GM18519 (cell line): ENCODE data around the gene SSR1.
A peak's percentile ranks its signal among the peaks of the same experiment; 100 is the strongest.
"Not testable (repeated sequence)": the region's sequence is repeated elsewhere in the genome, so short reads cannot be mapped to it uniquely, and the experiment has no call there.

ENCODE experiments used
- ATAC-seq: cut with Tn5 transposase; IDR thresholded peaks from one replicate; pipeline ENCODE4 v1.9.1; 2021; ENCODE audit warnings: mild to moderate bottlenecking, moderate library complexity; ENCODE audit not compliant: unreplicated experiment, low FRiP score

The SSR1 gene

DNA sequence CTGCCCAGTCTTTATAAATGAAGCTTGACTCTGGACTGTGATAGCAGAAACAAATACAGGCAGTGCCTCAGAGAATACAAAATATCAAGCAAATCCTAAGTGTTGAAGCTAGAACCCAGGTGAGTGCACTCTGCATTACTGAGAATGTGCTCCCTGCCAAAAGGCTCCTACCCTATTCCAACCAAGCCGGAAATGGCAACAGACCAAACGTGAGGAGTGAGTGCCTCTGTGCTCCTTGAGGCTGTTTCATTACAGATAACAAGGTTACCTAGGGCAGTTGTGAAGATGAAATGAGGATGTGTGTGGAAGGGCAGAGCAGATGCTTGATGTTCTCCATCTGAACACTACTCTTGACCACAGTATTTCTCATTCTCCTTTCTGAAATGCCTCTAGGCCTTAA, 29.3 kb downstream of the SSR1 start:
- no peak for ATAC-seq

DNA sequence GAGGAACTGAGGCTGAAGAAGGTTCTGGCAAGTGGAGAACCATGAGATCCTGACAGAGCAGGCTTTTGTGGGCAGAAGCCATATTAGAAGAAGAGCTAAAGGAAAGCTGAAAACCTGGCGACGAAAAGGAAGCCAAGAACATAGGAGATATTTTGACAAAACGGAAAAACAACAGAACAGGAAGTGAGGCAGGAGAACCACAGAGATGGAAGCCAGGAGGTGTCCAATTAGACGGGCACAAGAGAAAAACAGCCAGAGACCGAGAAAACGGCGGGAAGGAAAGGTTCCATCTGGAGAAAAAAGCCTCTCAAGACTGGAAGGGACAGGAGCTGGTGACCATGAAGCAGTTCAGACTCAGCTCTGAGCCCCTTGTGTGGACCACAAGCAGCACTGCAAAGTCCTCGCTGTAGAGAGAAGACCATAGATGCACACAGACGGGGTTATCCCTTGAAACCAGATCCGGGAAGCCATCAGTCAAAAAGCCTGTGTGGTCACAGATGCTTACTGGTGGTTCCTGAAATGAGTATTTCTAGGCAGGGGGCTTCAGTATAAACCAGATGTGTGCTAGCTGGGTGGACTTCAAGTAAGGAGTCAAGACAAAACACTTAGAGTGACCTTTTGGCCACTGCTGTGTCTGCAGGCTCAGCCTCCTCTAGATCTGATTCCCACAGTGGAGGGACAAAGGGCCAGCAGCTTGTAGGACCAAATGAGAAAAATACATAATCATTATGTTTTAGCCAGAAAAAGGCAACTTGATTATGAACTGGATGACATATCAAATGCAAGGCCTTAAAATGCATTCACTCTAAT, 30.7 kb downstream of the SSR1 start:
- ATAC-seq: no peak

DNA sequence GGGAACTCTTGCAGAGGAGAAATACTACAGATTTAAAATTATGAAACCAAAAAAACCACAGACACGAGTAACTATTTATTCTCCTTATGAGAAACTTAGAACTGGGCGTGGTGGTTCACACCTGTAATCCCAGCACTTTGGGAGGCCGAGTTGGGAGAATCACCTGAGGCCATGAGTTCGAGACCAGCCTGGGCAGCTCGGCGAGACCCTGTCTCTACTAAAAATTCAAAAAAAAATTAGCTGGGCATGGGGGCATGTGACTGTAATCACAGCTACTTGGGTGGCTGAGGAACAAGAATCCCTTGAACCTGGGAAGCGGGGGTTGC, 36.8 kb downstream of the SSR1 start:
- ATAC-seq: no peak

DNA sequence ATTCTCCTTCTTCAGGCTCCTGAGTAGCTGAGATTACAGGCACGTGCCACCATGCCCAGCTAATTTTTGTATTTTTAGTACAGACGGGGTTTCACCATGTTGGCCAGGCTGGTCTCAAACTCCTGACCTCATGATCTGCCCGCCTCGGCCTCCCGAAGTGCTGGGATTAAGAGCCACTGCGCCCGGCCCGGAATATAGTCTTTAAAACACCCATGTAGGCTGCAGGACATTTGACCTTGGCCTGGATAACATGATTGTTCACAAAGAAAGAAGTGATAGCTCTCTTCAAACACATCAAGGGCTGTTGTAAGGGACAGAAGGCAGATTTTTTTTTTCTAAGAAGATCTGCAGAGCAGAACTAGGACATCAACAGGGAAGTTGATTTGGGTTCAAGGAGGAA, 38.5 kb downstream of the SSR1 start:
- not testable (repeated sequence) for ATAC-seq

DNA sequence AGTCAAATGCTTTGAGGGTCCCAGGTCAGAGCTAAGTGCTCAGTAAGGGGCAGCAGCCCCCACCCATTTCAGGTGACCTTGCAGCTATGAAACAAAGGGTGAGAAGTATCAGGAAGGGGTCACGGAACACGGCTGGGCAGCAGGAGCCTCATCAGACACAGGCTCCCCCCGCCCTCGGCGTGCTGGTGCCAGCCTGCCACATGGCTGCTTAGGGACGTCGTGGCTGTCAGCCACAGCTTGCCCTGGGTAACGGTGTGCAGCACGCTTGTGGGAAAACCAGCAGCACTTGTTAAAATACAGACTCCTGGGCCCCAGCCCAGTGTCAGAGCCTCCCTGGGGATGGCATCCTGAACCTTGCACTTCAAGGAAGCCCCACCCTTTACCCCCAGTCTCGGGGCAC, 39.3 kb downstream of the SSR1 start:
- no peak for ATAC-seq

DNA sequence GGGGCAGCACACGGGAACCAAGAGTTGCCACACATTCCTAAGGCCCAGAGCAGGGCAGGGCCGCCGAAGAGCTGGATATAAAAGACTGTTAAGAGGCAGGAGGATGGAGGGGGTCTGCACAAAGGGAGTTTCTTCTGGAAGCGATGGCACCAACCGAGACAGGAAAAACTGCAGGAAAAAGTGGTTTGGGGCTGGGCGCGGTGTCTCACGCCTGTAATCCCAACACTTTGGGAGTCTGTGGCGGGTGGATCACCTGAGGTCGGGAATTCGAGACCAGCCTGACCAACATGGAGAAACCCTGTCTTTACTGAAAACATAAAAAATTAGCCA, 41.8 kb downstream of the SSR1 start:
- ATAC-seq: no peak

DNA sequence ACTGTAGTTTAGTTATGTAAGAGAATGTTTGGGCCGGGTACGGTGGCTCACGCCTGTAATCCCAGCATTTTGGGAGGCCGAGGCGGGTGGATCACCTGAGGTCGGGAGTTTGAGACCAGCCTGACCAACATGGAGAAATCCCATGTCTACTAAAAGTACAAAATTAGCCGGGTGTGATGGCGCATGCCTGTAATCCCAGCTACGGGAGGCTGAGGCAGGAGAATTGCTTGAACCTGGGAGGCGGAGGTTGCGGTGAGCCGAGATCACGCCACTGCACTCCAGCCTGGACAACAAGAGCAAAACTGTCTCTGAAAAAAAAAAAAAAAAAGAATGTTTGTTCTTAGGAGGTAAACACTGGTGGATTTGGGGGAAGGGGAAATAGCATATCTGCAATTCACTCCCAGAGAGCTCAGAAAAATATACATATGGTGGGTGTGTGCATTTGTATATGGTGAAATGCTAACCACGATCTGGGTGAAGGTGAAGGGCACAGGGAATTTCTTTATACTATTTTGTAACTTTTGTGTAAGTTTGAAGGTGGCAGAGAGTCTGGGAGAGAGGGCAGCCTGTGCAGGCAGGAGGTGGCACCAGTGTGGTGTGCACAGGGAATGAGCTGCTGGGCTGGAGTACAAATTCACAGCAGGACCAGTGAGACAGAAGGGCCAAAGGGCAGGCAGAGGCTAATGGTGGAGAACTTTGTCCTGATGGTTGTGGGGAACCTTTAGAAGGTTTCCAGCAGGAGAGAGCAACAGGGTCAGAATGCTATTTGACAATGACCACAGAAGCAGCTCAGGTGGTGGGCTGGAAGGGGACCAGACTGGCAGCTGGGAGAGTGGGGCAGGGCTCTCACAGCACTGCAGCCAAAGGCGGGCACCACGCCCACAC, 42.4 kb downstream of the SSR1 start:
- no peak for ATAC-seq

DNA sequence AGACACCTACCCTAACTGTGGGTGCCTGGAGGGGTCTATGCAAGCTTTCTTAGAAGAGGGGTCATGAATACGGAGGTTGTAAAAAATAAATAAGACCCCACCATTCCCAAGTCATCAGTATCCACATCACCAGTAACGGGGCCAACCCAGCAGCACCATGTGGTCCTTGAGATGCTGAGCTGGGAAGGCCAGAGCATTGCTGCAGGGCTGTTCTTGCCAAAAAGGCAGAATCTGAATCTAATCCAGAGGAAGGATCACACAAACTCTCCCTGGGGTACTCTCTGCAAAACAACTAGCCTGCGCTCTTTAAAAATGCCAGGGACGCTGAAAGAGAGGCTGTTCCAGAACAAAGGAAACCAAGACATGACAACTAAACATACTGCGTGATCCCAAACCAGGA, 43.2 kb downstream of the SSR1 start:
- no peak for ATAC-seq

DNA sequence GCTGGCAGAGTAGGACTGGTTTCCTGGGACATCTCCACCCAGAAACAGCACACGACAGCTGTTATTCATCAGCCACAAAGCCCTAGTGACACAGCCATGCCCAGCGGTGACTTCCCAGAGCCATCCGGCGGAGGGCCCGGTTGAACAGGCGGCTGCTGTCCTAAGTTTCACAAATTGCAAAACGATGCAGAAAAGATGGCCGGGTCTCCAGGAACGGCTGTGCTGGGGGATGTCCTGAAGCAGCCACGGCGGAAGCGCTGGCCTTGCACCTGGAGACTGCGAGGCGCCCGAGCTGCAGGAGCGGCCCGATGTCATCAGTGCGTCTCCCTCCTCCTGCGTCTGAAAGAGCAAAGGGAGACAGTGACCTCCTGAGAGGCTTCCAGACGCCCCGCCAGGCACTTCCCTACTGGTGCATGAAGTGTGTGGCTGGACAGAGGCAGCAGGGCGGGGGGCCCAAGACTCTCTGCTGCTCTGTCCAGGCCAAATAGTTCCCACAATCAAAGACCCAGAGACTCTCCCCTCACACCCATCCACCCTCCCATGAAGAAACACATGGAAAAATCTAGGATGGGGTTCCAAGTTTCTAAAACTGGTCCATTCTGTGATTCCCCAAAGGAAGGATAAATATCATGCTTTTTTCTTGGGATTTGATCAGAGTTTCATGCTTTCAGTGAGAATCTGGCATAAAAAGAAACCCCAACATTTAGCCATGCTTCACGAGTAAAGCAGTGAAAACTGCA, 44.0 kb downstream of the SSR1 start:
- ATAC-seq: no peak

DNA sequence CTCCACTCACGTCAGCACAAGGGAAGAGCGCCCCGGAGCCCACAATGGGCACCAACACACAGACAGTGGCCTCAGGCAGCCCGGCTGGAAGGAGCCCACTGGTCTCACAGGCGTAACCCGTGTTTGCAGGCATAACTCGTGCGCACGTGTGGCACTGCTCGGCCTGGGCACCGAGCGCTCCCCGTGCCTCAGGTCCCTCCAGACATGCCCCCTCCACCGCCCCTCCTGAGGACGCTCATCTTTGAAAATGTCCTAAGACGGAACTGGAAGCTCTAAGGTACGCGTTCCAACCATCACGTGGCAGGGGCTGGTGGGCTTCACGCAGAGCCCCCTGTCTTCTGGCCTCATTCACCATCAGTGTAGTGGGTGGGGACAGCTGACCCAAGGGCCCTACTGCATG, 44.6 kb downstream of the SSR1 start:
- no peak for ATAC-seq

DNA sequence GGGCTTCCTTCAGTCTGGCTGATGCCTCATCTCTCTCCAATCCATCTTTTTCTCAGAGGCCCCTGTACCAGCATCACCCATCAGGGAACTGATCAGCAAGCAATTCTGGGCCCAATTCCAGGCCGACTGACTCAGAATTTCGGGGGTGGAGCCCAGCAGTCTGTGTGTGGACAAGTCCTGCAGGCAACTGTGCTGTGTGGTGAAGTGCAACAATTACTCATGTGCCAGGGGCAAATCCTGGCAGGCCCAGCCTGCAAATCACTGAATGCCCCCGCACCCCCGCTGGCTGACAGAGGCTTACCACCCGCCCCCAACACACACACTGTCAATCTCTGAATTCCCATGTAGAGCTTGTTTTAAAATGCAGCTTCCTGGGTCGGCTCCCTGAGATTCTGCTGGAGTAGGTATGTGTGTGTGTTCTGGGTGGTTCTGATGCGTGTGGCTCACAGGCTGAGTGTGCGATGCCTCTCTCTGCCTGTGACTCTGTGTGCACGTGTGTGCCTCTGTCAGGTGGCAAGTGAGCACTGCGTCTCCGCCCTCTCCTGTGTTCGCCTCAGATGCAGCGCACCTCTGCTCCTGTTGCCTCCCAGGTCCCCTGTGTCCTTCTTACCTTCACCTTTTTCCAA, 45.4 kb downstream of the SSR1 start:
- ATAC-seq: no peak

DNA sequence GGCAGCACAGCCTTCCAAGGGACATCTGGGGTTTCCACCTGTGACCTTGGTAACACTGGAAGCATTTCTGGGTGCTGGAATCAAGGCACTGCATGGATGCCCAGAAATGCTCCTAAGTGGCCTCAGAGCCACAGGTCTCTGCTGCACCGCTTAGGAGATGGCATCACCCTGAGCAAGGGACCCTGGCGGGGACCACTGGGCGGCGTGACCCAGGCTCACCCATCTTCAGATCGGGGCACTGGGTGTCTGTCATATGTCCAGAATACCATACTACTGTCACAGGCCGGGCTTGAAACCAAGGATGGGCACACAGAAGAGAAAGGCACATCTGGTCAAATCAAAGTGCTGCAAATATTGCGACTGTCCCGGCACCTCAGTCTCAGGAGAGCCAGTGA, 45.9 kb downstream of the SSR1 start:
- no peak for ATAC-seq

DNA sequence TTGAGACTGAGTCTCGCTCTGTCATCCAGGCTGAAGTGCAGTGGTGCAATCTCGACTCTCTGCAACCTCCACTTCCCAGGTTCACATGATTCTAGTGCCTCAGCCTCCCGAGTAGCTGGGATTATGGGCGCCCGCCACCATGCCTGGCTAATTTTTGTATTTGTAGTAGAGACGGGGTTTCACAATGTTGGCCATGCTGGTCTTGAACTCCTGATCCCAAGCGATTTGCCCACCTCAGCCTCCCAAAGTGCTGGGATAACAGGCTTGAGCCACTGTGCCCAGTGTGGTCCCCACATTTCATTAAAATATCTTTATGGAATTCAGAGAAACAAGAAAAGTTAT, 47.6 kb downstream of the SSR1 start:
- ATAC-seq: not testable (repeated sequence)

DNA sequence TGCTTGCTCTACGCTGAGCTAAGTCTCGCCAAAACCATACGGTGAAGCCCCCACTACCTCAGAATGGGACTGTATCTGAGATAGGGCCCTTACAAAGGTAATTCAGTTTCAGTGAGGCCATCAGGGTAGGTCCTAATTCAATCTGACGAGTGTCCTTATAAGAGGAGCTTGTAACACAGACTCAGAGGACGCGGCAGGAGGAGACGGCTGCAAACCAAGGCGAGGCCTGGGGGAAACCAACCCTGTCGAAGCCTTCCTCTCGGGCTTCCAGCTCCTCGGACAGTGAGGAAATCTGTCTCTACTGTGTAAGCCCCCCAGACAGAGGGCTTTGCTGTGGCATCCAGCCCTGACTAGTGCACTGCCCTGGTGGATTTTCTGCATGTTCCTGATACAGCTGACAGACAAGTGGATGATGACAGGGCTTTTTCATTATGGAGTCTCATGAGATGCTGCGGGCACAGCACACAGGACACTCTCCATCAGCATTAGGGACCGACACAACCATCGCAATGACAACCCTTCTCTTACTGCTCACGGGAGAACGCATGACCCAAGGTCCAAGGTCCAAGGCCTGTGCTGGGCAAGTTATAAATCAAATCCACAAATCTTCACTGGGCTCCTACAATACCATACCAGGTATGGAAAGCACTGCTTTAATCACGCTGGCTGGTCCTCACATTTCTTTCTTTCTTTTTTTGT, 48.2 kb downstream of the SSR1 start:
- ATAC-seq: no peak

DNA sequence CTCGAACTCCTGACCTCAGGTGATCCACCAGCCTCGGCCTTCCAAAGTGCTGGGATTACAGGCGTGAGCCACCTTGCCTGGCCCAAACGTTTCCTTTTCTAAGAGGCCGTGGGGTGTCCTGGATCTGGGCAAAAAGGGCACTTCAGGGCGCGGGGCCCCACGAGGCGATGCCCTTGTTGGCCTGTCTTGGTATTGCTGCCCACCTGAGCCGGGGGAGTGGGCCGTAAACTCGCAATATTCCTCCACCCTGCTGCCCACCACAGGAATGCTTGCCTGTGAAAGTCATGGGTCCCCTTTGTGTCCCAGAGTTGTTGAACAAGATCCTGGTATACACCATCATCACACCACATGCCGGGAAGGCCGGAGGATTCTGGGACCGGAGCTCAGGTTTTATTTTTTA, 49.0 kb downstream of the SSR1 start:
- no peak for ATAC-seq

DNA sequence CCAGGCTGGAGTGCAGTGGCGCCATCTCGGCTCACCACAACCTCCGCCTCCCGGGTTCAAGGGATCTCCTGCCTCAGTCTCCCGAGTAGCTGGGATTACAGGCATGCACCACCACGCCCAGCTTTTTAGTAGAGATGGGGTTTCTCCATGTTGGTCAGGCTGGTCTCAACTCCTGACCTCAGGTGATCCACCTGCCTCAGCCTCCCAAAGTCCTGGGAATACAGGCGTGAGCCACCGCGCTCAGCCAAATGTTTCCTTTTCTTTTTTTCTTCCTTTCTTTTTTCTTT, 49.5 kb downstream of the SSR1 start:
- not testable (repeated sequence) for ATAC-seq

DNA sequence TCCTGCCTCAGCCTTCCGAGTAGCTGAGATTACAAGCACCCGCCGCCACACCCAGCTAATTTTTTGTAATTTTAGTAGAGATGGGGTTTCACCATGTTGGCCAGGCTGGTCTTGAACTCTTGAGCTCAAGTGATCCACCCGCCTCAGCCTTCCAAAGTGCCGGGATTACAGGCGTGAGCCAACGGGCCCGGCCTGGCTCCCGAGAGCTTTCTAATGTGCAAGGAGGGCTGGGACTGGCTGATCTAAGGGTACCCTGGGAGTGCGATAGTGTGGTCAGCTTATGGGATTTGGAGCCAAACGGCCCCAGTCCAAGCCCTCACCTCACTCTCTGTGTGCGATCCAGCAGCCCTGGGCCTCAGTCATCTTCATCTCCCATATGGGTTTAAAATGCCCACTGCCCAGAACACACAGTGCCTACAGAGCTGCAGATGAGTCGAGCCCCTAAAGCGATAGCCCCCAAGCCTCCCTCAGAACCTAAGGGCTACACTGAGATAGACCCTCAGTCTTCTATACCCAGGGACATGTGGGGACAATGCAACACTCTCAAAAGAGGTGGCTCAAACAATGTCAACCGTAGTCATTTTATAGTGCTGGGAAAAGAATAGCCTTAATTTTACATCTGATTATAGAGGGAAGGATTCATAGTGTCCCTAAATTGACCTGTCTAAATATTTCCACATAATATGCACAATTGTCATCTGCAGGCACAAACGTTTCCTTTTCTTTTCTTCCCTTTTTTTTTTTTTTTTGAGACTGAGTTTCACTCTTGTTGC, 50.1 kb downstream of the SSR1 start:
- ATAC-seq: no peak

DNA sequence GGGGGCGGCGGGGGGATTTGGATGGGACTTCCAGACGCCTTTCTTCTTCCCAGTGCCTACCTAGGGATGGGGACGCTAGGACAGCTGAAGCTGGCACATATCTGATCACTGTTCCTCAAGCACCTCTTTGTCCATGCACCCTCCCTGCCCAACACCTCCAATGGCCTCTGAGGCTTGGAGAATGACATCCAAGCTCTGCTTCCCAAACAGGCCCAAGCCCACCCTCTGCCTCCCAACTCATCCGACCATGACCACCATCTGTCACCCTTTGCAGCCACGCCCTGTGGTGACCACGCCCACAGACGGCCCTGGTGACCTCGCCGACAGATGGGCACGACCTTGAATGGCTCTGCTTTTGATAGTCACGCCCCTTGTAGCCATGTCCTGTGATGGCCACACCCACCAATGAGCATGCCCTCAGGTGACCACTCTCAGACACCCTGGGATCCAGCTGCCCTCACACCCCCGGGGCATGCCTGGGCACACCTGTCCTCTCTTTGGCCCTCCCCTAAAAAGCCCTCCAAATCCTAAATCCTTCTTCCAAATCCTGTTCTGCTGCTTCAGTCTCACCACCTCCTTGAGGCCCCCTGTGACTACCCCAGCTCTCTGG, 51.0 kb downstream of the SSR1 start:
- no peak for ATAC-seq

DNA sequence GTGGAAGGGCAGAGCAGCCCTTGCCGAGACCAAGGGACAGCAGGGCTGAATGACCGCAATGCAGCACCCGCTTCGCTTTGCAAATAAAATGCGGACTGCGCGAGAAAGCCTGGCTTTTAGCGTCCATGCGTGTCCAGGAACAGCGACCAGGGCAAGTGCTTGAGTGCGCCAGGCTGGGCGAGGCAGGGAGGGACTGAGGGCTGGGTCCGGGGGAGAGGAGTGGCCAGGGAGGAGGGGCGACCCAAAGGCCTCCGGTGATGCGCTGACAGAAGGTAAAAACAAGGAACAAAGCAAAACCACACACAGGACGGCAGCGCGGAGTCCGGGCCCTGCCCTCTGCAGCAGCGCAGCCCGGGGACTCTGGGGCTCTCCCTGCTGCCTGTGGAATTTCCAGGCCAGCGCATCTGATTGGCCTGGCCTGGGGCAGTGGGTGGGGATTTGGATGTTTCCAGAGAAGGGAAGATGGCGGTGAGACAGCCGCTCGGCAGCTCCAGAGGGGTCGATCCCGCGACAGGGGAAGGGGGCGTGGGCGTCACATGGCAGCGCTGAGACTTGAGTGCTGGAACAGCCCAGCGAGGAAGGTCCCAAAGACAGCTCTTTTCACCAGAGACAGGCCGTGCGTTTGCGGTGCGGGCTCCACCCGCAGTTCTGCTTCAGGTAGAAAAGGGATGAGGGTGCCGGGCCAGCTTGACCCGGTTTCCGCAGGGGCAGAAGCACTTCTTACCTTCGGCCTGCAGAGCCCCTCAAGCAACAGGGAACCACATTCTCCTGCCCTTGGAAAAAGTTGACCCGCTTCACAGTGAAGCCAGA, 51.8 kb downstream of the SSR1 start:
- peak; percentile 49 for ATAC-seq
